Inferior parietal cortex (tissue), 1 donor: ENCODE data around the gene PITHD1.
"Not testable (repeated sequence)": the region's sequence is repeated elsewhere in the genome, so short reads cannot be mapped to it uniquely, and the experiment has no call there.

Experiments used
- DNase-seq: peaks from one replicate; pipeline ENCODE4 v3.0.0-alpha.2; 2016; ENCODE audit errors: extremely low spot score

The PITHD1 gene

GRCh38 chr1:23772854-23773242 is 5.4 kb upstream of the PITHD1 start:
- no peak for DNase-seq

DNA sequence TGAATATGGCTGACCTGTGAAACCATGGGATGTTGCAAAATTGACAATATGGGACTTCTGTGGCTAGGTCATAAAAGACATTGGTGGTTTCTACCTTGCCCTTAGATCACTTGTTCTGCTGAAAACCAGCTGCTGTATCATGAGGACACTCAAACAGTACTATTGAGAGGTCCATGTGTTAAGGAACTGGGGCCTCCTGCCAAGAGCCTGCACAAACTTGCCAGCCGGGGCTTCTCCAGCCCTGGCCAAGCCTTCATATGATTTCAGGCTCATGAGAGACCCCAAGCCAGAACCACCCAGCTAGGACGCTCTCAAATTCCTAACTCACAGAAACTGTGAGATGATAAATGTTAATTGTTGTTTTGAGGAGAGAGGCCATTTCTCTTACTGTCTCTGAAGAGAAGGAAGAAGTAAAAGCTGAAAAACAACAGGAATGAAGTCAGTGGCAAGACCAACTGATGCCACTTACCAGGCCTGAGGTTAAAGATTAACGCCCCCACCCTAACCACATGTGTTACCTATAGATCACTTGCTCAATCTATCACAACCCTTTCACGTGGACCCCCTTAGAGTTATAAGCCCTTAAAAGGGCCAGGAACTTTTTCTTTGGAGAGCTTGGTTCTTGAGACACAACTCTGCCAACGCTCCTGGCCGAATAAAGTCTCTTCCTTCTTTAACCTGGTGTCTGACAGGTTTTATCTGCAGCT is 3.9 kb upstream of the PITHD1 start:
- no peak for DNase-seq

DNA sequence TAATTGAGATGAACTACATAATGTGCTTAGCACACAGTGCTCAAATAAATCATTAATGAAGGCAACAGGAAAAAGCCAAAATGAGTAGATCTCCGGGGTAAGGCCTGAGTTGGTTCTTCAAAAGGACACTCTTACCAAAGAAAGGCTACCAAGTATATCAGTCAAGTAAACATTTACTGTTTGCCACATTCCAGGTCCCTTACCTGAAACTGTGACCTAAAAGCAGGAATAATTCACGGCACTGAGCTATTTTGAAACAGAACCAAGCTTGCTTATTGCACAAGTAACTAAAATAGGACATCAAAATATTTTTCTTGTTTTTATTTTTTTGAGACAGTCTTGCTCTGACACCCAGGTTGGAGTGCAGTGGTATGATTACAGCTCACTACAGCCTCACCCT is 2.0 kb upstream of the PITHD1 start:
- no peak for DNase-seq

DNA sequence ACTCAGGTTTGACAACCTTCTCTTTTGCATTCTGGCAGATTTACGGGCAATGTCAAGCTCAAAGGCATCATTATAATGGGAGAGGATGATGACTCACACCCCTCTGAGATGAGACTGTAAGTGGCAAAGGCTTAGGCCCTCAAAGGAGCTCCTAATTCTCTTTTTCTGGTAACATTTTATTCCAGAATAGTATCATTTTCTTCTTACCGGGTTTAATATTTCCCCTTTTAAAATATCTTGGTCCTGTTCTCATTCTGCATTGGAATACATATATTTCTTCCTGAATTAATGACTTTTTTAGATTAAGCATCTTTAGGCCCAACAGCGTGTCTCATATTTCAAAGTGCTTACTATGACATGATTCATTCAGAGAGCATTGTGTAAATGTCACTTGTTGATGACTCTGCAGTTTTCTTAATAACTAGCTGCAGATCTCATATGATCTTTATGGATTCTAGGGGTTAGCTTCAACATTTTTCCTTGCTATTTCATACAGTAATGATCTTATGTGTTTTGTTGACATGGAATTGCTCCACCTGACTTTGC is 1.7 kb downstream of the PITHD1 start:
- no peak for DNase-seq

GRCh38 chr1:23783141-23783540 is 4.9 kb downstream of the PITHD1 start:
- not testable (repeated sequence) for DNase-seq

- DNase-seq, result no peak
These were observed 6.6 kb downstream of the PITHD1 start for GRCh38 chr1:23784846-23785245.

DNA sequence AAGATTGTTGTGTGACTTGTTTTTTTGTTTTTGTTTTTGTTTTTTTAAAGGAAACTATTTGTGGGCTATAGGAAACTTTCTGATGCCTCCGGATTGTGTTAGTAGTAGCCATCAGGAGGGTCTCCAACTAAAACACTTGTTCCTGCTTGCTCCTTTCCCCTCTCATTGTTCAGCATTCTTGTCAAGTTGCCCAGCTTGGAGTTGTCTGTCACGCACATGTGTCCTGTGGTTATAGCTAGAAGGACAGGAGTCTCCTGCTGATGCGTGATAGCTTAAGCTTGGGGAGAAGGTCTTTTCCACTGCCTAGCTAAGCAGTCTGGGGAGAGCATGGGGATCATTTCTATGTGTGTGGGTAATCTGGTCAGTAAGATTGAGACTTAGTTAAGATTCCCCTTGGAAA is 9.5 kb downstream of the PITHD1 start:
- DNase-seq, result no peak

DNA sequence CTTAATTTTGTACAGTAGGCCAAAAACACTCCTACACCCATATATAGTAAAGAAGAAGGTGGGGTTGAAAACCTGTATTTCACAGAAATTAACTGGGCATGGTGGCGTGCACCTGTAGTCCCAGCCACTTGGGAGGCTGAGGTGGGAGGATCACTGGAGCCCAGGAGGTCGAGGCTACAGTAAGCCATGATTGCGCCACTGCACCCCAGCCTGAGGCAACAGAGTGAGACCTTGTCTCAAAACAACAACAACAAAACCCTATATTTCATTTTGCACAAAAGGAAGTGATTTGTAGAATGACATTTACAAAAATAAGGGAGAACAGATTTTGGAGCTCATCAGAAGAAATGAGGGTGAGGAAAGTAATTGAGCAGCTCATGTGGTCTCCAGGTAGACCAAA is 10.5 kb downstream of the PITHD1 start:
- DNase-seq, result no peak

DNA sequence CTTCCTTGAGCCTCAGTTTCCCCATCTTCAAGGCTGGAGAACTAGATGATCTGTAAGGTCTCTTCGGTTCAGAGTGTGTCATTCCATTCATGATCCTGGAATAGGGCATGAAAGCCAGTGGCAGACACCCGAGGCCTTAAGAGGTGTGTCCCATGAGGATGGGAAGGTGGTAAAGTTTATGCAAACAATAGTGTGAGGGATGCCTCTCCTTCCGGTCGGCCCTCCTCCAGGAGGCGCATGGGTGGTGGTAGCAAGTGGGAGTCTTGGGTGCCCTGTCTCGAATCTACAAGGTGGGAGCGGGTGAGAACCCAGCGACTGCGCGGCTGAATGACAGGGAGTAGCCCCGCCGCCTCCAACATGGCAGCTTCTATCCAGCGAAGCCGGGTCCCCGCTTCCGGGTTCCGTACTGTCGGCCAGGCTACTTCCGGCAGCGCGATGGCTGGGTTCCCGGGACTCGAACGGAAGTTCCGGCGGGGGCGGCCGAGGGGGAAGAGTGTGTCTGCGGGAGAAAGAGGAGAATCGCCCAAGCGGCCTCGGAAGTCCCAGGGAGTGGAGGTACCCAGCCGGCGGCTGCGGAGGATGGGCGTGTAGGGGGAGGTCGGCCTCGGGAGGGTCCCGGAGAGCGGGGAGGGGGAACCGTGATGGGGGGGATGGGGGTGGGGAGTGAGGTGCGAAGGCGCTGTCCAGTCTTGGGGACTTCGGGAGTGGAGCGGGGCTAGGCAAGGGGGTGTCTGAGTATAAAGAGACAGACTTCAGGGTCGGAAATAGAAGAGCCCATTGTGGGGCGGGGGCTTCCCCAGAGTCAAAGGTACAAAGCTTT is 12.7 kb downstream of the PITHD1 start, which contains the start of gene LYPLA2:
LYPLA2 (plus strand) TSS at position 450 of the 820 bp plus-strand sequence. CDS start 1,538 bp downstream, outside the sequence.
- DNase-seq, result peak; percentile 95

- DNase-seq, result no peak
These were observed 13.4 kb downstream of the PITHD1 start for GRCh38 chr1:23791516-23792047.

DNA sequence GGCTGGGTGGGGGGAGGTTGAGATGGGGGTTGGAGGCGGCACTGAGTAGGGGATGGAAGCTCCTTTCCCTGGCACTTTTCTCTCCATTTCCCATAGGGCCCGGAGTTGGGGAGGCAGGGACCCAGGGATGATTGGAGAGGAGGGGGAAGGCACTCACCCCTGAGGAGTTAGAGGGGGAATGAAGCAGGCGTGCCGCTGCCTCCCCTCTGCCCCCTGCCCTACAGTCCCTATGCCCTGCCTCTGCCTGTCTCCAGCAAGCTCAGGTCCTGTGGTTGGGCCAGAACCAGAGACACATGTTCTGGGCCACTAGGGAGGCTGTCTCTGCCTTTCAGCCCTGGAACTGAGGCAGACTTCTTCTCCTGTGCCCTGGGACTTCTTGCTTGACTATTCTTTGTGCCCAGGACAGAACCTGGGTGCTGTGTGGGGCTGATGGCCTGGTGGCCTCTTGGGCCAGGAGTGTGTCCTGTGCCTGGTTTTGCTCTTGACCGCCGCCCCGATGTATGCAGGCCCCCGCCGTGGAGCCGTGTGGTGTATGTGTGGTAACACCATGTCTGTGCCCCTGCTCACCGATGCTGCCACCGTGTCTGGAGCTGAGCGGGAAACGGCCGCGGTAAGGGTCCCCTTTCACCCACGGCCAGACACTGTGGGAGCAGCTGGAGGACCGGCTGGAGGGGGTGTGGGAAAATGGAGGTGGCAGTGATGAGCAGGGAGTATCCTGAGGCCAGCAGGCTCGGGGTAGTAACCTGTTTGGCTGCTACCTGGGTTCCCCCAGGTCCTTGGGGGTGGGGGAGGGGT is 14.1 kb downstream of the PITHD1 start:
- DNase-seq, result no peak

DNA sequence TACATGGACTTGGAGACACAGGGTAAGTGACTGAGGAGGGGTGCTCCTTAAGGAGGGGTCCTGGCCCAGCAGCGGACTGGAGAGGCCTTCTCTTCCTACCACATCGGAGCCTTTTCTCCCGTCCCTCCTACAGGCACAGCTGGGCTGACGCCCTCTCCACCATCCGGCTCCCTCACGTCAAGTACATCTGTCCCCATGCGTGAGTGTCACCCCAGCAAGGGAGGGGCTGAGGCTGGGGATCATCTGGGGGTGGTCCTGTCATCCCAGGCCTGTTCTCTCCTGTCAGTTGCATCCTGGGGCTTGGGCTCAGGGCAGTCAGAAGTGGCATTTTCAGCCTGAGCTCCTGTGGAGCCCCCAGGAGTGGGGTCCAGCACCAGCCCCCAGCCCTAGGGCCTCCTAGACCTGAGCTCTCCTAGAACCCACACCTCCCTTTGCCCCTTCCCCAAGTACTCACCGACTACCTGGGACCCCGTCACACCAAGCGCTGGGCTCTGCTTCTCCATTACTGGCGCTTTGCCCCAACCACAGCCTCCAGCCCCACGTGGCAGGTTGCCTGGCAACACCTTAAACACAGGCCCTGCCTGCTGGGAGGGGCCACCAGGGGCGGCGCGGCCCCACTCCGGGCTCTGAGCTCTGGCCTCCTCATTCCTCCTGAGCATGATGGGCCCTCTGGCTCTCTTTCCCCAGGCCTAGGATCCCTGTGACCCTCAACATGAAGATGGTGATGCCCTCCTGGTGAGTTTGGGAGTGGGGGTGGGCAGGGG is 15.0 kb downstream of the PITHD1 start:
- DNase-seq, result no peak

DNA sequence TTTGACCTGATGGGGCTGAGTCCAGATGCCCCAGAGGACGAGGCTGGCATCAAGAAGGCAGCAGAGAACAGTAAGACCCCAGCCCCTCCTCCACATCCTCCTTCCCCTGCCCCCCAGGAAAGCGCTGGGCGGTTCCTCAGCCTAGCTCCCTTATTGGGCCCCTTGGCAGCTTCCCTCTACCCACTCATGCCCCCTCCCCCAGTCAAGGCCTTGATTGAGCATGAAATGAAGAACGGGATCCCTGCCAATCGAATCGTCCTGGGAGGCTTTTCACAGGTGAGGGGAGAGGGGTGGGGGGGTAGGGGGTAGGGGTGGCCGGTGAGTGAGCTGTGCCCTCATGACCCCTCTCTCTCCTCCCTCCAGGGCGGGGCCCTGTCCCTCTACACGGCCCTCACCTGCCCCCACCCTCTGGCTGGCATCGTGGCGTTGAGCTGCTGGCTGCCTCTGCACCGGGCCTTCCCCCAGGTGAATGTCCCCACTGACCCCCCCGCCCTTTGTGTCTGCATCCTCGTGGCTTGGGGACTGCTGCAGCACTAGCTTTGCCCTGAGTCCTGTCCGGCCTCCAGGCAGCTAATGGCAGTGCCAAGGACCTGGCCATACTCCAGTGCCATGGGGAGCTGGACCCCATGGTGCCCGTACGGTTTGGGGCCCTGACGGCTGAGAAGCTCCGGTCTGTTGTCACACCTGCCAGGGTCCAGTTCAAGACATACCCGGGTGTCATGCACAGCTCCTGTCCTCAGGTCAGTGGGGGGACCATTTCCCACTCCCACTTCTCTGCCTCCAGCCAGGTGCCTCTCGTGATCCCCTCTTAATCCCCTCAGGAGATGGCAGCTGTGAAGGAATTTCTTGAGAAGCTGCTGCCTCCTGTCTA is 15.9 kb downstream of the PITHD1 start:
- no peak for DNase-seq

- DNase-seq, result not testable (repeated sequence)
These were observed 16.5 kb downstream of the PITHD1 start for GRCh38 chr1:23794732-23795182.

DNA sequence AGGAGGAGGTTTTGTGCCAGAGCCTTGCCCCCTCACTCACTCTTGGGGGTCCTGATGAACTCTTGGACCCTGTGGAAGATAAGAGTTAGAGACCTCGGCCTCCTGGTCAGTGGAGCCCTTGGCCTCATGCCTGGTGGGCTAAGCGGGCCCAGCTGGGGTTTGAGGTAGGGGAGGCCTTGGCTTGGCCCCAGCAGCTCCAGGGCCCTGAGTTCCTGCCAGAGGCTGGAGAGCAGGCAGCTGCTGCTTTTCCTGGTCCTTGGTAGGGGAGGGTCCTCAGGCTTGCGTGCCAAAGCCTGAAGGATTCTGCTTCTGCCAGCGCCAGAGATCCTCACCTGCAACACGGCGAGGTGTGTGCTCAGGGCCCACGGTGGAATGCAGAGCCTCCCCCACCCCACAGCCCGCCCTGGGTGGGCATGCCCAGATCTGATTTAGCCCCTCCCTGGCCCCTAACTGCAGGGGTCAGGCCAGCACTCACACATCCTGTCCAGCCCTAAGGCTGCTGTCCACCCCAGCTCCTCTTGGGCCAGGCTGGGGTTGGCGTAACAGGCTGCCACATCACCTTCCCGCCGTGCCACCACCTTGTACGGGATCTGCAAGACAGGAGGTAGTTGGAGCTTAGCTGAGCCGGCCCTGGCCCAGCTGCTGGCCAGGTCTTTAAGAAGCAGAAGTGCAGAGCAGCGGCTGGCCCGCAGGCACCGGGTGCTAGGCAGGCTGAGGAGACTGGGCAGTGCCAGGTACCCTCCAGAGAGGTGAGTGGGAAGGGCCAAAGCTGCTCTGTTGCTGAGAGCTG is 17.7 kb downstream of the PITHD1 start:
- DNase-seq, result no peak

DNA sequence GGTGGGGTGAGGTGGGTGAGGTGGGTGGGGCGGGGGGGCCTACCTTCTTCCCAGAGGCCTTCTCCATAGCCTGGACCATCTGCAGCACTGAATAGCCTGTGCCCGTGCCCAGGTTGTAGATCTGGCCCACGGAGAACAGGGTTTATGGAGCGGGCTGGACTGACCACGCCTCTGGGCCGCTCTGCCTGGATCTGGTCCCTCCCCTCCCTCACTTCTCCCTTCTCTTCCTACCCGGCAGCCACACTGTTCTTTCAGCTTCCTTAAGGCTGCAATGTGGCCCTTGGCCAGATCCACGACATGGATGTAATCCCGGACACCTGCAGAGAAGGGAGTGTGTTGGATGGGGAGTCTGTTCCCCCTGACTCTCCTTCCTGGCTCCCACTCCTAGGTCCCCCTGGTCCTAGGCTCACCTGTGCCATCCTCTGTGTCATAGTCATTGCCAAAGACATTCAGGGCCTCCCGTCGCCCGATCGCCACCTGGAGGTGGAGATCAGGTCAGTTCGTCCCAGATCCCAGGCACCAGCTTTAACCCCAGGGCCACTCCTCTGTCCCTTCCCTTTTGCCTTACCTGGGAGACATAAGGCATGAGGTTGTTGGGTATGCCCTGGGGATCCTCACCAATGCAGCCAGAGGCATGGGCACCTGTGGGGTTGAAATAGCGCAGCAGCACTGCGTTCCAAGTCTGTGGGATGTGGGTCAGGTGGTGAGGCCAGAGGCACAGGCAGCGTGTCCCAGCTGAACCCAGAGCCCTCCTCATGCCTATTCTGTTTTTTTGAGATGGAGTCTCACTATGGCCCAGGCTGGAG is 18.5 kb downstream of the PITHD1 start:
- DNase-seq, result no peak

GRCh38 chr1:23797478-23798448 is 19.5 kb downstream of the PITHD1 start:
- DNase-seq, result no peak
